Natural killer cell (primary cell): Measurements from ENCODE around the gene NCK2. TPM values are rescaled to one million over a fixed set of nuclear protein-coding genes. Genes with fewer than 3 reads are reported as not detected.
A peak's percentile ranks its signal among the peaks of the same experiment; 100 is the strongest.

Source experiments
- ATAC-seq, 3 donors: fragments of 150-1000 bp in 2 of 3; fragments of 200-7000 bp in 1 of 3; cut with Tn5 transposase; 1 replicate in 1 of 3; 2 replicates in 2 of 3; pipeline ENCODE4 v1.10.0; 2021; ENCODE audit warnings: mild to moderate bottlenecking in 2 of 3, moderate library complexity in 2 of 3
- DNase-seq, 2 donors: peaks; one replicate each; pipeline versions ENCODE4 v3.0.0 to v3.0.0-alpha.2; 2013 to 2021; ENCODE audit warnings: mixed read lengths in 1 of 2
- H3K27ac ChIP-seq: one replicate; pipeline ENCODE4 v1.5.1; 2013; ENCODE audit warnings: mild to moderate bottlenecking, low read length
- H3K27me3 ChIP-seq: one replicate; pipeline ENCODE4 v1.6.1; 2013; ENCODE audit warnings: low read length; ENCODE audit not compliant: control insufficient read depth, insufficient read depth
- H3K36me3 ChIP-seq: one replicate; pipeline ENCODE4 v1.6.1; 2013; ENCODE audit warnings: low read length; ENCODE audit not compliant: control insufficient read depth, insufficient read depth
- H3K4me1 ChIP-seq: one replicate; pipeline ENCODE4 v1.6.1; 2013; ENCODE audit warnings: low read length; ENCODE audit not compliant: control insufficient read depth, insufficient read depth
- H3K4me3 ChIP-seq: one replicate; pipeline ENCODE4 v1.5.1; 2013; ENCODE audit warnings: low read length
- H3K9me3 ChIP-seq: one replicate; pipeline ENCODE4 v1.6.1; 2013; ENCODE audit warnings: low read length; ENCODE audit not compliant: control insufficient read depth, insufficient read depth
- H3K27ac Mint-ChIP-seq, 2 donors: one replicate each; pipeline ENCODE4 v1.8.0; 2022; ENCODE audit warnings: mild to moderate bottlenecking in 2 of 2, mixed read lengths in 2 of 2, moderate library complexity in 1 of 2
- H3K27me3 Mint-ChIP-seq, 2 donors: one replicate each; pipeline ENCODE4 v1.8.0; 2022; ENCODE audit warnings: low read depth in 2 of 2, mixed read lengths in 2 of 2
- H3K36me3 Mint-ChIP-seq: one replicate; pipeline ENCODE4 v1.8.0; 2022; ENCODE audit warnings: mixed read lengths
- H3K4me1 Mint-ChIP-seq, 2 donors: one replicate each; pipeline ENCODE4 v1.8.0; 2022; ENCODE audit warnings: mixed read lengths in 2 of 2
- H3K4me3 Mint-ChIP-seq: one replicate; pipeline ENCODE4 v1.8.0; 2022; ENCODE audit warnings: mild to moderate bottlenecking, moderate library complexity, mixed read lengths
- H3K9me3 Mint-ChIP-seq, 2 donors: one replicate each; pipeline ENCODE4 v1.8.0; 2022; ENCODE audit warnings: mixed read lengths in 2 of 2
- CTCF ChIP-seq: fragments of 200-600 bp; IDR thresholded peaks from one replicate; pipeline ENCODE4 v1.8.0; 2022; ENCODE audit warnings: antibody characterized with exemption
- WGBS: methylation state at CpG from one replicate; pipeline ENCODE4 v1.1.7; 2013; ENCODE audit warnings: missing lambda C conversion rate; ENCODE audit not compliant: insufficient coverage; 5-methylcytosine and 5-hydroxymethylcytosine counted together
- intact Hi-C: fragments of 100-400 bp; cut with micrococcal nuclease; formaldehyde crosslinking; loops from one replicate; pipeline ENCODE4 v1.14.2; 2022
- total RNA-seq, 4 donors: library from RNA; stranded (reverse); fragments of 120-200 nt in 1 of 4; gene quantifications; one replicate each; pipeline versions ENCODE4 v1.2.3 to v1.2.4, GENCODE V29; 2013 to 2022

NCK2 gene
- total RNA-seq, 3 donors from 2014 or later (not counting 1 experiment from before 2014, with no cell fraction given): 34.1 to 50.8 (median 43.0) TPM

GRCh38 chr2:105886029-105886454 lies 141.3 kb downstream of the NCK2 start:
- no peaks in the 10 kb centered on the region for H3K36me3 Mint-ChIP-seq
- peaks cover 65 to 73% of the 10 kb centered on the region in 2 donors for H3K4me1 Mint-ChIP-seq
- Histone ChIP-seq H3K4me1 (peaks cover 15% of the 10 kb centered on the region), H3K9me3 (peaks cover 9% of the 10 kb centered on the region), H3K36me3 (peaks cover 12% of the 10 kb centered on the region), H3K27me3 (no peaks in the 10 kb centered on the region), H3K27ac (no peak overlapping the region), H3K4me3 (no peak overlapping the region)
- no peaks in the 10 kb centered on the region for H3K9me3 Mint-ChIP-seq
- intact Hi-C loops: no loop called here
- peak overlapping the region; percentile 29 to 69 for H3K27ac Mint-ChIP-seq
- DNase-seq (no peak), ATAC-seq (no peak)
- no peak for TF ChIP-seq CTCF
- WGBS: 100% methylated on average over 1 of the region's 1 CpG
- H3K27me3 Mint-ChIP-seq: no peaks in the 10 kb centered on the region
- no peak overlapping the region for H3K4me3 Mint-ChIP-seq

- no peaks in the 10 kb centered on the region for H3K36me3 Mint-ChIP-seq
Measured at GRCh38 chr2:105886687-105887086, 142.0 kb downstream of the NCK2 start.

GRCh38 chr2:105887256-105887655 lies 142.5 kb downstream of the NCK2 start:
- Histone ChIP-seq H3K27ac (no peak overlapping the region), H3K4me1 (peaks cover 15% of the 10 kb centered on the region), H3K4me3 (no peak overlapping the region), H3K36me3 (peaks cover 7% of the 10 kb centered on the region), H3K9me3 (peaks cover 9% of the 10 kb centered on the region), H3K27me3 (no peaks in the 10 kb centered on the region)
- ATAC-seq: no peak
- no peak overlapping the region for H3K4me3 Mint-ChIP-seq
- WGBS: 100% methylated on average over 2 of the region's 3 CpGs
- H3K27ac Mint-ChIP-seq: peak overlapping the region; percentile 10 to 68
- H3K4me1 Mint-ChIP-seq: peaks cover 66 to 73% of the 10 kb centered on the region in 2 donors
- DNase-seq: no peak
- no peaks in the 10 kb centered on the region for H3K36me3 Mint-ChIP-seq
- TF ChIP-seq CTCF: no peak
- intact Hi-C loops: no loop called here
- no peaks in the 10 kb centered on the region for H3K27me3 Mint-ChIP-seq
- H3K9me3 Mint-ChIP-seq: no peaks in the 10 kb centered on the region

More at GRCh38 chr2:105886687-105887086, 142.0 kb downstream of the NCK2 start:
- H3K27ac Mint-ChIP-seq: peak overlapping the region; percentile 10 to 68
- intact Hi-C loops: no loop called here
- Histone ChIP-seq H3K4me3 (no peak overlapping the region), H3K9me3 (peaks cover 9% of the 10 kb centered on the region), H3K4me1 (peaks cover 15% of the 10 kb centered on the region), H3K36me3 (peaks cover 12% of the 10 kb centered on the region), H3K27me3 (no peaks in the 10 kb centered on the region), H3K27ac (no peak overlapping the region)
- peaks cover 68 to 76% of the 10 kb centered on the region in 2 donors for H3K4me1 Mint-ChIP-seq
- DNase-seq (no peak), ATAC-seq (no peak)
- H3K9me3 Mint-ChIP-seq: no peaks in the 10 kb centered on the region
- TF ChIP-seq CTCF: no peak
- H3K4me3 Mint-ChIP-seq: no peak overlapping the region
- WGBS: 100% methylated on average over 2 of the region's 2 CpGs
- H3K27me3 Mint-ChIP-seq: no peaks in the 10 kb centered on the region

GRCh38 chr2:105888625-105889024 lies 143.9 kb downstream of the NCK2 start:
- no peaks in the 10 kb centered on the region for H3K36me3 Mint-ChIP-seq
- DNase-seq (peak in 1 of 2 donors; percentile 57), ATAC-seq (peak; percentile 73 to 87 (median 77))
- peak overlapping the region; percentile 10 to 12 for H3K27ac Mint-ChIP-seq
- Histone ChIP-seq H3K27ac (no peak overlapping the region), H3K27me3 (no peaks in the 10 kb centered on the region), H3K4me3 (no peak overlapping the region), H3K9me3 (peaks cover 9% of the 10 kb centered on the region), H3K36me3 (peaks cover 8% of the 10 kb centered on the region), H3K4me1 (peaks cover 15% of the 10 kb centered on the region)
- intact Hi-C loops: no loop called here
- TF ChIP-seq CTCF: no peak
- H3K4me1 Mint-ChIP-seq: peaks cover 59 to 60% of the 10 kb centered on the region in 2 donors
- 89% methylated on average over 2 of the region's 2 CpGs for WGBS
- H3K27me3 Mint-ChIP-seq: no peaks in the 10 kb centered on the region
- H3K4me3 Mint-ChIP-seq: no peak overlapping the region
- no peaks in the 10 kb centered on the region for H3K9me3 Mint-ChIP-seq
